ENCODE measurements around the gene SH3D21. TPM values are rescaled to one million over a fixed set of nuclear protein-coding genes. Genes with fewer than 3 reads are reported as not detected.

SH3D21 gene
- total and polyA plus RNA-seq, 10 of the 15 experiments (the other 5 are each of a cell fraction or from before 2014, with no cell fraction given), result 0.06 to 5.9 (median 2.4) TPM

GRCh38 chr1:36276688-36277087 is 29.5 kb upstream of the SH3D21 start:
- no peaks in the 10 kb centered on the region for H3K9me3 ChIP-seq (replicated peaks; ENCODE audit: control insufficient read depth, insufficient read depth, low read length)
- ChIA-PET CTCF (no interaction called here), SMC1A (ENCODE audit: uncharacterized antibody, unreplicated experiment) (no interaction called here), RAD21 (ENCODE audit: unreplicated experiment) (no interaction called here), POLR2A (no interaction called here)
- TF ChIP-seq POLR2AphosphoS5 (IDR thresholded peaks at IDR 0.05; ENCODE audit: low read length) (no peak), SREBF1 (IDR thresholded peaks at IDR 0.05; ENCODE audit: low read length) (no peak), SP1 (IDR thresholded peaks at IDR 0.05; ENCODE audit: low read depth, low read length) (no peak), ATF2 (IDR thresholded peaks at IDR 0.05; ENCODE audit: low read length) (no peak), BHLHE40 (IDR thresholded peaks at IDR 0.05; ENCODE audit: borderline replicate concordance in 1 of 2, low read depth in 2 of 2, low read length in 1 of 2) (no peak), SRF (IDR thresholded peaks at IDR 0.05; ENCODE audit: low read depth in 2 of 2, low read length in 2 of 2) (no peak)
- BruUV-seq (replicated peaks), result no TSS peak
- no peak overlapping the region for H2AFZ ChIP-seq (ENCODE audit: control insufficient read depth, low read depth, low read length)
- H3K27me3 ChIP-seq (replicated peaks in 1 of 2; ENCODE audit: control insufficient read depth in 2 of 2, insufficient read depth in 2 of 2, low read length in 1 of 2), result no peaks in the 10 kb centered on the region
- ATAC-seq (no peak), DNase-seq (ENCODE audit: low read depth, low spot score) (no peak), FAIRE-seq (no peak)
- peaks cover 0 to 16% of the 10 kb centered on the region in 2 experiments for H3K36me3 ChIP-seq (ENCODE audit: control insufficient read depth in 2 of 2, insufficient read depth in 2 of 2, low read length in 1 of 2)
- H3K4me3 ChIP-seq, result no peak overlapping the region
- intact Hi-C loops (cut with micrococcal nuclease; ENCODE audit: unreplicated experiment) (no loop called here), in situ Hi-C loops (cut with MboI) (no loop called here)
- no peaks in the 10 kb centered on the region for H3K4me1 ChIP-seq (ENCODE audit: control insufficient read depth, insufficient read depth, low read length)
- WGBS (ENCODE audit: insufficient coverage, insufficient replicate concordance, low lambda C conversion rate, missing lambda C conversion rate), result 100% methylated on average over 6 of the region's 6 CpGs
- no peak overlapping the region for H3K27ac ChIP-seq (ENCODE audit: control insufficient read depth, insufficient read depth)
- peaks cover 17% of the 10 kb centered on the region for H3K79me2 ChIP-seq (ENCODE audit: control insufficient read depth, insufficient read depth, low read length)
- H3K9ac ChIP-seq (ENCODE audit: control insufficient read depth, insufficient read depth, low read length), result no peak overlapping the region
- H3K4me2 ChIP-seq (ENCODE audit: control insufficient read depth, insufficient read depth), result no peak overlapping the region
- no peaks in the 10 kb centered on the region for H4K20me1 ChIP-seq (ENCODE audit: control insufficient read depth, insufficient read depth)
